Body of pancreas (tissue), 4 donors: ENCODE measurements around the gene TSEN34. TPM values are rescaled to one million over a fixed set of nuclear protein-coding genes. Genes with fewer than 3 reads are reported as not detected.

Source experiments
- ATAC-seq: fragments of 150-250 bp; one replicate; pipeline ENCODE4 v1.9.1; 2016
- DNase-seq, 4 donors: peaks; one replicate each; pipeline ENCODE4 v3.0.0-alpha.2; 2019
- H3K27ac ChIP-seq, 4 donors: fragments of 200-600 bp; sonication (generic); 1 replicate in 3 of 4; 2 replicates in 1 of 4; pipeline versions ENCODE4 v1.5.1 to v1.6.1; 2016 to 2019; ENCODE audit warnings: mild to moderate bottlenecking in 1 of 4, mixed read lengths in 1 of 4, moderate library complexity in 1 of 4
- H3K27me3 ChIP-seq, 2 donors: fragments of 200-600 bp; sonication (generic); one replicate each; pipeline ENCODE4 v1.6.0; 2016; ENCODE audit warnings: mild to moderate bottlenecking in 1 of 2
- H3K36me3 ChIP-seq, 2 donors: fragments of 200-600 bp; sonication (generic); replicated peaks in 1 of 2; 2 replicates each; pipeline ENCODE4 v1.5.1; 2016; ENCODE audit warnings: low read depth in 2 of 2; ENCODE audit not compliant: insufficient read depth in 1 of 2
- H3K4me1 ChIP-seq: fragments of 200-600 bp; sonication (generic); one replicate; pipeline ENCODE4 v1.6.0; 2016
- H3K4me3 ChIP-seq, 2 donors: fragments of 200-600 bp; sonication (generic); 1 replicate in 1 of 2; 2 replicates in 1 of 2; pipeline ENCODE4 v1.5.1; 2016 to 2019
- H3K9me3 ChIP-seq, 3 donors: fragments of 200-600 bp; sonication (generic); 1 replicate in 2 of 3; 2 replicates in 1 of 3; pipeline ENCODE4 v1.5.1; 2016
- POLR2A ChIP-seq, 3 donors: fragments of 450-650 bp; IDR thresholded peaks; one replicate each; pipeline ENCODE4 v1.6.1; 2016; ENCODE audit warnings: antibody characterized with exemption in 3 of 3, mild to moderate bottlenecking in 2 of 3
- WGBS, 2 donors: methylation state at CpG; one replicate each; pipeline ENCODE4 v1.1.5; 2017; 5-methylcytosine and 5-hydroxymethylcytosine counted together
- intact Hi-C: fragments of 100-400 bp; cut with DNase I; formaldehyde crosslinking; loops from one replicate; pipeline ENCODE4 v1.15.1; 2023
- total RNA-seq, 2 donors: library from RNA; depleted of rRNA; stranded (reverse); fragments of >200 nt; gene quantifications; one replicate each; pipeline ENCODE4 v1.1.0, GENCODE V29; 2016
- TF ChIP-seq, protein P1 (sequence below), 7 experiments: fragments of 450-650 bp in 4 of 7; fragments of 200-600 bp in 3 of 7; sonication (generic) in 3 of 7; IDR thresholded peaks; one replicate each; pipeline ENCODE4 v1.5.1; 2016 to 2019; ENCODE audit warnings: antibody characterized with exemption in 7 of 7

TSEN34 gene
- total RNA-seq, 2 donors from 2014 or later: 33.9 to 56.6 TPM

DNA sequence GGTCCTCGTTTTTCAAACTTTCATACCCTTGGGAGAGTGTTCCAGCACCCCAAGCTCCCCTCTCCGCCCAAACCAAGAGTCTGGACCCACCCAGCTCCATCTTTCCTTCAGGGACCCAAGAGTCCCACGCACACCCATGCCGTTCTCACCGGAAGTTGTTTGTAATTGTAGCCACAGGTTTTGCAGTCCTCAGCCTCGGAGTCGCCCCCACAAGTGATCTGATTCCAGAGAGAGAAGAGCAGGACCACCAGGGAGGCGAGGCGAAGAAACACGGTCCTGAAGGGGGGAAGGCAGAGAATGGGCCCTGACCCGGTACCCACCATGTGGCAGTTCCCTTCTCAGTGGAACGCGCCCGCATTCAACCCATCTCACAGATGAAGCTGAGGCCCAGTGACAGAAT lies 28.2 kb upstream of the TSEN34 start:
- no peak for DNase-seq
- intact Hi-C loops: no loop called here
- TF ChIP-seq, protein P1, sequence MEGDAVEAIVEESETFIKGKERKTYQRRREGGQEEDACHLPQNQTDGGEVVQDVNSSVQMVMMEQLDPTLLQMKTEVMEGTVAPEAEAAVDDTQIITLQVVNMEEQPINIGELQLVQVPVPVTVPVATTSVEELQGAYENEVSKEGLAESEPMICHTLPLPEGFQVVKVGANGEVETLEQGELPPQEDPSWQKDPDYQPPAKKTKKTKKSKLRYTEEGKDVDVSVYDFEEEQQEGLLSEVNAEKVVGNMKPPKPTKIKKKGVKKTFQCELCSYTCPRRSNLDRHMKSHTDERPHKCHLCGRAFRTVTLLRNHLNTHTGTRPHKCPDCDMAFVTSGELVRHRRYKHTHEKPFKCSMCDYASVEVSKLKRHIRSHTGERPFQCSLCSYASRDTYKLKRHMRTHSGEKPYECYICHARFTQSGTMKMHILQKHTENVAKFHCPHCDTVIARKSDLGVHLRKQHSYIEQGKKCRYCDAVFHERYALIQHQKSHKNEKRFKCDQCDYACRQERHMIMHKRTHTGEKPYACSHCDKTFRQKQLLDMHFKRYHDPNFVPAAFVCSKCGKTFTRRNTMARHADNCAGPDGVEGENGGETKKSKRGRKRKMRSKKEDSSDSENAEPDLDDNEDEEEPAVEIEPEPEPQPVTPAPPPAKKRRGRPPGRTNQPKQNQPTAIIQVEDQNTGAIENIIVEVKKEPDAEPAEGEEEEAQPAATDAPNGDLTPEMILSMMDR (IDR thresholded peaks at IDR 0.05): no peak
- peak in 1 of 3 donors; percentile 5 for TF ChIP-seq POLR2A (IDR thresholded peaks at IDR 0.05)

DNA sequence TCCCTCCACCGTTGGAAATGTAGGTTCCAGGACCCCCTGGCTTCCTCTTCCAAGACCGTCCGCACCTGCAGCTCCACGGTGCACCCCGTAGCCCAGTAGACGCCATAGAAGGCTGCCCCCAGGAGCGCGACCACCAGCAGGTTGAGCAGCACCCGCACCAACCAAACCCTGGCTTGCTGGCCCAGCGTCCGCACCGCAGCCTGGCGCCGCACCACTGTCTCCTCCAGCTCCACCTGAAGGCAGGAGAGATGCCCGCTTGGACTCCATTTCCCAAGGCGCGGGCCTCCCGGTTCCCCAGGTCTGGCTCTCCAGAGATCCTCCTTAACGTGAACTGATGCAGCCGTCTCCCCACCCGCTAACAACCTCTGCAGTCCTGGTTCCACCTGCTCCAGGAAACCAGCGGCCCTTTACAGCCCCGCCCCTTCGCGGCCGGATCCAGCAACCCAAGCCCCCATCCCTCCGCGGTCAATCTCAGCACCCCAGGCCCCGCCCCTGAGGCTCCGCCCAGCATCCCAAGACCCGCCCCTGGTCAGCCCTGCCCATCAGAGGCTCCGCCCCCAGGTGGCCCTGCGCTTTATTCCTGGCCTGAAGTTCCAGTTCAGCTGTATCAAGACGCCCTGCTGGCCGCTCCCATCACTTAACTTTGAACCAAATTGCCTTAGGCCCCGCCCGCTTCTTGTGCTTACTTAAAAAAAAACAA lies 26.6 kb upstream of the TSEN34 start:
- TF ChIP-seq POLR2A (IDR thresholded peaks at IDR 0.05): peak in 1 of 3 donors; percentile 11
- TF ChIP-seq, protein P1 (IDR thresholded peaks at IDR 0.05): no peak
- intact Hi-C loops: loop anchor here (5.0 kb wide), 1 partner anchor 68 kb away; no protein-coding TSS in a partner anchor
- no peaks in the 10 kb centered on the region for H3K36me3 ChIP-seq
- no peak overlapping the region for H3K4me3 ChIP-seq
- no peak for ATAC-seq
- 19 to 26% methylated on average over 13 to 35 of the region's 37 CpGs for WGBS, 2 donors
- peaks cover 36% of the 10 kb centered on the region for H3K4me1 ChIP-seq
- no peak overlapping the region for H3K27ac ChIP-seq
- DNase-seq: peak; percentile 61 to 75 (median 62)
- no peaks in the 10 kb centered on the region for H3K27me3 ChIP-seq
- no peaks in the 10 kb centered on the region for H3K9me3 ChIP-seq

More for the DNA sequence above, 28.2 kb upstream of the TSEN34 start:
- peaks cover 46% of the 10 kb centered on the region for H3K4me1 ChIP-seq
- no peaks in the 10 kb centered on the region for H3K36me3 ChIP-seq
- no peaks in the 10 kb centered on the region for H3K9me3 ChIP-seq
- H3K4me3 ChIP-seq: no peak overlapping the region
- no peak for ATAC-seq
- 68% methylated on average over 14 of the region's 14 CpGs for WGBS, 2 donors
- H3K27ac ChIP-seq: peak overlapping the region in 2 of 4 donors; percentile 30 to 68
- no peaks in the 10 kb centered on the region for H3K27me3 ChIP-seq

DNA sequence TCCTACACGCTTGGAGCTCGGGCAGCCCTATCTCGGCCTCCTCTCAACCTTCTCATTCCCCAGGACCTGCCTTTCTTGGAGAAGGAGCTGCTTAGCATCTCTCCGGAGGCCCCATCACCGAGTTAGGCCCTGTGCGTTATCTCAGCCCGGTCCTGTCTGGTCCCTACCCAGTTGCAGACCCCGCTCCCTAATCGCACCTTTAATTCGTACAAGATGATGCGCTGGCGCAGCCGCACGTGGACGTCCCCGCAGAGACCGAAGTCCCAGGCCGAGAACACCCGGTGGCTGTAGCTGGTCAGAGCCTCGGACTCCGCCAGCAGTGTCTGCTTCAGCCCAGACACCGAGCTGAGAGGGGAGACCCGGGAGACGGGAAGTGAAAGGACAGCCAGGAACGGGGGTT lies 25.9 kb upstream of the TSEN34 start:
- WGBS, 2 donors: 91 to 93% methylated on average over 25 of the region's 25 CpGs
- H3K4me3 ChIP-seq: no peak overlapping the region
- TF ChIP-seq POLR2A (IDR thresholded peaks at IDR 0.05): no peak
- TF ChIP-seq, protein P1 (IDR thresholded peaks at IDR 0.05): no peak
- intact Hi-C loops: loop anchor here (5.0 kb wide), 1 partner anchor 67 kb away; no protein-coding TSS in a partner anchor
- no peaks in the 10 kb centered on the region for H3K36me3 ChIP-seq
- no peak overlapping the region for H3K27ac ChIP-seq
- no peaks in the 10 kb centered on the region for H3K9me3 ChIP-seq
- DNase-seq (no peak), ATAC-seq (no peak)
- H3K27me3 ChIP-seq: no peaks in the 10 kb centered on the region
- H3K4me1 ChIP-seq: peaks cover 34% of the 10 kb centered on the region

DNA sequence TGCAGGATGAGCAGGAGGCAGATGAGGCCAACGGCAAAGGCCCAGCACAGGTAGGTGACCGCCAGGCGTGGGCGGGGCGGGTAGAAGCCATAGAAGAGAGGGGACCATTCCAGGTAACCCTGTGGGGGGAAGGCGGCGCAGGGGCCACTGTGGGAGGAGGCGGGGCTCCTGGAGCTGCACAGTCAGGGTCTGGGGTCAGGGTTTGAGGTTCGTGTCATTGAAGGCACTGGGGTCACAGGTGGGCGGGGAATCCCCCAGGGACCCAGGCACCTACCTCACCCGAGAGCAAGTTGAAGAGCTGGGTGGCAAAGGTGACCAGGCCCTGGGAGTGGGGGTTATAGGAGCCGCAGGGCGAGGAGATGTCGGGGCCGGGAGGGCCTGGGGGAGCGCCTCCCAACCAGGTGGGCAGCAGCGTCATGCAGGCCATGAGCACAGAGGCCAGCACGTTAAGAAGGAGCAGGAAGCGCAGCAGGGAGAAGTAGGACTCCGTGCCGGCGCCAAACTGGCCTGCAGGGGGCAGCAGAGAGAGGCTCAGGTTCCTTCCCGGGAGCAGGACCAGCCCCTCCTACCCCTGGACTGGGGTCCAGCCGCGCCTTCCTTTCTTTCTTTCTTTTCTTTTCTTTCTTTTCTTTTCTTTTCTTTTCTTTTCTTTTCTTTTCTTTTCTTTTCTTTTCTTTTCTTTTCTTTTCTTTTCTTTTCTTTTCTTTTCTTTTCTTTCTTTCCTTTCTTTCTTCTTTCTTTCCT lies 22.8 kb upstream of the TSEN34 start:
- peak; percentile 67 for ATAC-seq

More for the DNA sequence above, 22.8 kb upstream of the TSEN34 start:
- H3K4me1 ChIP-seq: peaks cover 16% of the 10 kb centered on the region
- H3K27me3 ChIP-seq: no peaks in the 10 kb centered on the region
- no peaks in the 10 kb centered on the region for H3K36me3 ChIP-seq
- 26 to 47% methylated on average over 14 to 25 of the region's 25 CpGs for WGBS, 2 donors
- TF ChIP-seq, protein P1 (IDR thresholded peaks at IDR 0.05): peak; percentile 67 to 94 (median 86)
- TF ChIP-seq POLR2A (IDR thresholded peaks at IDR 0.05): no peak
- no peak overlapping the region for H3K4me3 ChIP-seq
- peak; percentile 90 to 95 (median 93) for DNase-seq
- no peak overlapping the region for H3K27ac ChIP-seq
- intact Hi-C loops: loop anchor here (5.0 kb wide), 1 partner anchor 64 kb away; no protein-coding TSS in a partner anchor
- H3K9me3 ChIP-seq: no peaks in the 10 kb centered on the region
